ENCODE results near the gene LRBA.

The LRBA gene

GRCh38 chr4:150495550-150495949, 519.5 kb downstream of the LRBA start:
- no peak for DNase-seq (ENCODE audit: low read depth)

GRCh38 chr4:150493851-150494250, 521.2 kb downstream of the LRBA start:
- DNase-seq (ENCODE audit: low read depth) = no peak

- DNase-seq (ENCODE audit: low read depth) = no peak
Observed at GRCh38 chr4:150491132-150492049, 523.7 kb downstream of the LRBA start.

GRCh38 chr4:150482581-150482980, 532.5 kb downstream of the LRBA start:
- no peak for DNase-seq (ENCODE audit: low read depth)

GRCh38 chr4:150479657-150480056, 535.4 kb downstream of the LRBA start:
- DNase-seq (ENCODE audit: low read depth) = no peak

- DNase-seq (ENCODE audit: low read depth) = no peak
Observed at GRCh38 chr4:150477869-150478268, 537.2 kb downstream of the LRBA start.

GRCh38 chr4:150476776-150477175, 538.3 kb downstream of the LRBA start:
- no peak for DNase-seq (ENCODE audit: low read depth)

- no peak for DNase-seq (ENCODE audit: low read depth)
Observed at GRCh38 chr4:150475763-150476162, 539.3 kb downstream of the LRBA start.

- no peak for DNase-seq (ENCODE audit: low read depth)
Observed at GRCh38 chr4:150464523-150464922, 550.6 kb downstream of the LRBA start.

- no peak for DNase-seq (ENCODE audit: low read depth)
Observed at GRCh38 chr4:150462743-150463142, 552.3 kb downstream of the LRBA start.

GRCh38 chr4:150461957-150462356, 553.1 kb downstream of the LRBA start:
- DNase-seq (ENCODE audit: low read depth) = no peak

GRCh38 chr4:150457802-150458201, 557.3 kb downstream of the LRBA start:
- DNase-seq (ENCODE audit: low read depth) = no peak

GRCh38 chr4:150451883-150452282, 563.2 kb downstream of the LRBA start:
- DNase-seq (ENCODE audit: low read depth) = no peak

- DNase-seq (ENCODE audit: low read depth) = no peak
Observed at GRCh38 chr4:150447356-150447755, 567.7 kb downstream of the LRBA start.

- DNase-seq (ENCODE audit: low read depth) = no peak
Observed at GRCh38 chr4:150439451-150439933, 575.6 kb downstream of the LRBA start.

GRCh38 chr4:150436598-150437370, 578.3 kb downstream of the LRBA start:
- no peak for DNase-seq (ENCODE audit: low read depth)

- DNase-seq (ENCODE audit: low read depth) = no peak
Observed at GRCh38 chr4:150431221-150431620, 583.9 kb downstream of the LRBA start.

- DNase-seq (ENCODE audit: low read depth) = no peak
Observed at GRCh38 chr4:150425161-150425560, 589.9 kb downstream of the LRBA start.

GRCh38 chr4:150423503-150423902, 591.6 kb downstream of the LRBA start:
- DNase-seq (ENCODE audit: low read depth) = no peak

GRCh38 chr4:150423074-150423473, 592.0 kb downstream of the LRBA start:
- no peak for DNase-seq (ENCODE audit: low read depth)

- DNase-seq (ENCODE audit: low read depth) = no peak
Observed at GRCh38 chr4:150421612-150422011, 593.5 kb downstream of the LRBA start.

GRCh38 chr4:150419939-150420338, 595.1 kb downstream of the LRBA start:
- no peak for DNase-seq (ENCODE audit: low read depth)

All from GM04503 (cell line).